ENCODE measurements around the gene GLB1L2.

DNA sequence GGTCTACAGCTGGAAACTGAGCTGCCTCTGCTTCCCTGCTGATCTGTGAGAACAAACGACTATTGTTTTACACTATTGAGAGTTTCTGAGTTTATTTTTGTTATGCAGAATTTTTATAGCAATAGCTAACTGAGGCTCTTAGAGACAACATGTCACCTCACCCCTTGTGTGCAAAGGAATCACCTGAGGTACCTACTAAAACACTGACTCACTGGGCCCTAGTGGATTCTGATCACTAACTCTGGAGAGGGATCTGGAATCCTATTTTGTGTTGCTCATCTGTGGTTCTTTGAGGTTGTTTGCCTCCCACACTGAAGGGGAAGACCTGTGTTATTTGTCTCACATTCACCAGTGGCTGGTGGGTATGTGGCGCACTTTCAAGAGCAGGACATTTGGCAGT, 93.6 kb downstream of the GLB1L2 start:
- TF ChIP-seq, protein P1, sequence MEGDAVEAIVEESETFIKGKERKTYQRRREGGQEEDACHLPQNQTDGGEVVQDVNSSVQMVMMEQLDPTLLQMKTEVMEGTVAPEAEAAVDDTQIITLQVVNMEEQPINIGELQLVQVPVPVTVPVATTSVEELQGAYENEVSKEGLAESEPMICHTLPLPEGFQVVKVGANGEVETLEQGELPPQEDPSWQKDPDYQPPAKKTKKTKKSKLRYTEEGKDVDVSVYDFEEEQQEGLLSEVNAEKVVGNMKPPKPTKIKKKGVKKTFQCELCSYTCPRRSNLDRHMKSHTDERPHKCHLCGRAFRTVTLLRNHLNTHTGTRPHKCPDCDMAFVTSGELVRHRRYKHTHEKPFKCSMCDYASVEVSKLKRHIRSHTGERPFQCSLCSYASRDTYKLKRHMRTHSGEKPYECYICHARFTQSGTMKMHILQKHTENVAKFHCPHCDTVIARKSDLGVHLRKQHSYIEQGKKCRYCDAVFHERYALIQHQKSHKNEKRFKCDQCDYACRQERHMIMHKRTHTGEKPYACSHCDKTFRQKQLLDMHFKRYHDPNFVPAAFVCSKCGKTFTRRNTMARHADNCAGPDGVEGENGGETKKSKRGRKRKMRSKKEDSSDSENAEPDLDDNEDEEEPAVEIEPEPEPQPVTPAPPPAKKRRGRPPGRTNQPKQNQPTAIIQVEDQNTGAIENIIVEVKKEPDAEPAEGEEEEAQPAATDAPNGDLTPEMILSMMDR (IDR thresholded peaks at IDR 0.05 in 8 of 11, conservative IDR thresholded peaks at IDR 0.05 in 3 of 11), result no peak
- TF ChIP-seq POLR2A (IDR thresholded peaks at IDR 0.05), result no peak
- no peak for TF ChIP-seq POLR2AphosphoS5 (IDR thresholded peaks at IDR 0.05)

Data from spleen (tissue), 7 donors.